MCF 10A (cell line): ENCODE data around the gene GVQW3. TPM values are rescaled to one million over a fixed set of nuclear protein-coding genes. Genes with fewer than 3 reads are reported as not detected.

Experiments used
- BruUV-seq: library from RNA; stranded (reverse); fragments of 400-500 nt; replicated peaks from 2 replicates; lab custom pipeline; 2021; lab: Mats Ljungman, UMichigan
- CTCF ChIA-PET: fragments of 300-600 bp; sonication (Branson Sonifier 250); formaldehyde crosslinking; extraction: SDS; loops from one replicate; lab custom pipeline; 2021; ENCODE audit warnings: antibody characterized with exemption, inconsistent platforms; lab: Yijun Ruan, JAX
- POLR2A ChIA-PET: fragments of 300-600, 350-650 bp; sonication (Branson Sonifier 250); formaldehyde crosslinking; extraction: SDS; loops from one replicate; lab custom pipeline; 2020; ENCODE audit warnings: antibody characterized with exemption, inconsistent platforms; lab: Yijun Ruan, JAX
- DNase-seq: peaks from one replicate; pipeline ENCODE4 v3.0.0-alpha.2; 2018; ENCODE audit not compliant: unreplicated experiment
- H3K27ac Mint-ChIP-seq: one replicate; pipeline ENCODE4 v1.8.0; 2022; ENCODE audit warnings: mild to moderate bottlenecking, low read depth, mixed read lengths; ENCODE audit not compliant: unreplicated experiment
- H3K27me3 Mint-ChIP-seq: one replicate; pipeline ENCODE4 v1.8.0; 2022; ENCODE audit warnings: mixed read lengths; ENCODE audit not compliant: insufficient read depth, unreplicated experiment
- H3K36me3 Mint-ChIP-seq: one replicate; pipeline ENCODE4 v1.8.0; 2022; ENCODE audit warnings: mild to moderate bottlenecking, moderate library complexity, mixed read lengths; ENCODE audit not compliant: insufficient read depth, unreplicated experiment
- H3K4me1 Mint-ChIP-seq: one replicate; pipeline ENCODE4 v1.8.0; 2022; ENCODE audit warnings: mixed read lengths; ENCODE audit not compliant: insufficient read depth, unreplicated experiment
- H3K4me3 Mint-ChIP-seq: one replicate; pipeline ENCODE4 v1.8.0; 2022; ENCODE audit warnings: mild to moderate bottlenecking, moderate library complexity, mixed read lengths; ENCODE audit not compliant: unreplicated experiment
- H3K9me3 Mint-ChIP-seq: one replicate; pipeline ENCODE4 v1.8.0; 2022; ENCODE audit warnings: mixed read lengths; ENCODE audit not compliant: unreplicated experiment
- intact Hi-C: fragments of 100-400 bp; cut with micrococcal nuclease; formaldehyde crosslinking; loops from 2 replicates; pipeline ENCODE4 v1.14.1; 2022
- total RNA-seq: library from RNA; stranded (reverse); gene quantifications from 2 replicates; pipeline ENCODE4 v1.2.3, GENCODE V29; 2022
- TF ChIP-seq, protein P1 (sequence below): fragments of 200-600 bp; IDR thresholded peaks from one replicate; pipeline ENCODE4 v1.8.0; 2022; ENCODE audit warnings: antibody characterized with exemption, mild to moderate bottlenecking; ENCODE audit not compliant: unreplicated experiment

GVQW3 gene
- total RNA-seq, 1 experiment from 2014 or later, result 1.5 TPM

DNA sequence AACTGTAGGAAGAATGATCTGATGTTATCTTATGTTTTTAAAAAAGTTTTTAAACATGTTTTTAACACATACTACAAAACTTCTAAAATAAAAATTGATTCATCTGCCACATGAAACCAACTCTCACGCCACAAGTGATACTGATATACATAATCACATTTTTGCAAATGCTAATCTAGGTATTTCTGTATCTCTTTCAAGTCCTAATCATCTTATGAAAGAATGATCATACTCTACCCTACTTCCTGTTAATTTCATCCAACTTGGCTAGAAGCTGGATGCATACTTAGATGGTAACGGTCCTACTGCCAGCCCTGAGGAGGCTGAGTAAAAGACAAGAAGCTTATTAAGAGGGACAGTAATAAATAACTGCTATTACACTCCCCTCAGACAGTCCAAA, 19.3 kb upstream of the GVQW3 start:
- Mint-ChIP-seq H3K4me1 (no peaks in the 10 kb centered on the region), H3K36me3 (peaks cover 33% of the 10 kb centered on the region), H3K4me3 (no peak overlapping the region), H3K9me3 (no peaks in the 10 kb centered on the region), H3K27ac (peak overlapping the region; percentile 49), H3K27me3 (no peaks in the 10 kb centered on the region)
- POLR2A ChIA-PET, result no interaction called here
- intact Hi-C loops, result no loop called here
- CTCF ChIA-PET, result interaction anchor here (1.5 kb wide), 1 partner anchor 154 kb away, joined by 6 read pairs; no protein-coding TSS in a partner anchor
- TF ChIP-seq, protein P1, sequence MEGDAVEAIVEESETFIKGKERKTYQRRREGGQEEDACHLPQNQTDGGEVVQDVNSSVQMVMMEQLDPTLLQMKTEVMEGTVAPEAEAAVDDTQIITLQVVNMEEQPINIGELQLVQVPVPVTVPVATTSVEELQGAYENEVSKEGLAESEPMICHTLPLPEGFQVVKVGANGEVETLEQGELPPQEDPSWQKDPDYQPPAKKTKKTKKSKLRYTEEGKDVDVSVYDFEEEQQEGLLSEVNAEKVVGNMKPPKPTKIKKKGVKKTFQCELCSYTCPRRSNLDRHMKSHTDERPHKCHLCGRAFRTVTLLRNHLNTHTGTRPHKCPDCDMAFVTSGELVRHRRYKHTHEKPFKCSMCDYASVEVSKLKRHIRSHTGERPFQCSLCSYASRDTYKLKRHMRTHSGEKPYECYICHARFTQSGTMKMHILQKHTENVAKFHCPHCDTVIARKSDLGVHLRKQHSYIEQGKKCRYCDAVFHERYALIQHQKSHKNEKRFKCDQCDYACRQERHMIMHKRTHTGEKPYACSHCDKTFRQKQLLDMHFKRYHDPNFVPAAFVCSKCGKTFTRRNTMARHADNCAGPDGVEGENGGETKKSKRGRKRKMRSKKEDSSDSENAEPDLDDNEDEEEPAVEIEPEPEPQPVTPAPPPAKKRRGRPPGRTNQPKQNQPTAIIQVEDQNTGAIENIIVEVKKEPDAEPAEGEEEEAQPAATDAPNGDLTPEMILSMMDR, result no peak
- no peak for DNase-seq
- BruUV-seq, result no TSS peak

DNA sequence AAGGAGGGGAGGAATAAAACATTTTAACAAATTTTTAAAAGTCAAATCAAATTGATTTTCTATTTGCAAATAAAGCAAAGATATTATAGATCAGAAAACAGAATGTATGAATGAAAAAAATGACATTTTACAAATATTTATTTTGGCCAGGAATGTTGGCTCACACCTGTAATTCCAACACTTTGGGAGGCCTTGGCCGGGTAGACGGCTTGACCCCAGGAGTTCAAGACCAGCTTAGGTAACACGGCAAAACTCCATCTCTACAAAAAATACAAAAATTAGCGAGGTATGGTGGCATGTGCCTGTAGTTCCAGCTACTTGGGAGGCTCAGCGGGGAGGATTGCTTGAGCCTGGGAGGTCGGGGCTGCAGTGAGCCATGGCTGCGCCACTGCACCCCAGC, 18.4 kb upstream of the GVQW3 start:
- BruUV-seq, result no TSS peak
- Mint-ChIP-seq H3K36me3 (peaks cover 33% of the 10 kb centered on the region), H3K27ac (no peak overlapping the region), H3K9me3 (no peaks in the 10 kb centered on the region), H3K4me3 (no peak overlapping the region), H3K4me1 (peaks cover 3% of the 10 kb centered on the region), H3K27me3 (no peaks in the 10 kb centered on the region)
- TF ChIP-seq, protein P1, result no peak
- ChIA-PET POLR2A (no interaction called here), CTCF (interaction anchor here (1.5 kb wide), 1 partner anchor 155 kb away, joined by 6 read pairs; no protein-coding TSS in a partner anchor)
- intact Hi-C loops, result no loop called here
- no peak for DNase-seq

- no peak for DNase-seq
- ChIA-PET POLR2A (interaction anchor here (1.0 to 1.2 kb wide), 2 partner anchors 9 to 24 kb away, joined by 3 to 4 read pairs; no protein-coding TSS in a partner anchor), CTCF (interaction anchor here (0.9 kb wide), 1 partner anchor 10 kb away, joined by 4 read pairs; no protein-coding TSS in a partner anchor)
- Mint-ChIP-seq H3K4me1 (peaks cover 17% of the 10 kb centered on the region), H3K27ac (no peak overlapping the region), H3K9me3 (no peaks in the 10 kb centered on the region), H3K4me3 (no peak overlapping the region), H3K36me3 (peaks cover 27% of the 10 kb centered on the region), H3K27me3 (no peaks in the 10 kb centered on the region)
- no TSS peak for BruUV-seq
- TF ChIP-seq, protein P1, result no peak
- intact Hi-C loops, result no loop called here
Measured at GRCh38 chr11:76365038-76365679, 16.0 kb upstream of the GVQW3 start.

DNA sequence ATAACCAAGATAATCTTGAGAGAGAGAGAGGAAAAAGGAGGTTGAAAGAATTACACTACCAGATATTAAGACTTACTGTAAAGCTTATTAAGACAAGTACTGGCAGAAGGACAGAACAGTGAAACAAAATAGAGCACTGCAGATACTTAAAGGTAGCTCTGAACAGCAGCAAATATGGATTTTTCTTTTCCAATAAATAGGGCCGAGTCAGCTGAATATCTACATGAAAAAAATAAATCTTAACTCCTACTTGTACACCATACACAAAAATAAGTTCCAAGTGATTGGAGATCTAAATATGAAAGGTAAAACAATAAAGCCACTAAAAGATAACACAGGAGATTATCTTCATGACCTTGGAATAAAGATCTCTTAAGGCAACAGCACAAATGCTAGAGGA, 12.6 kb upstream of the GVQW3 start:
- intact Hi-C loops, result no loop called here
- no peak overlapping the region for H3K4me3 Mint-ChIP-seq
- BruUV-seq, result no TSS peak

More for the DNA sequence above, 12.6 kb upstream of the GVQW3 start:
- no peak overlapping the region for H3K27ac Mint-ChIP-seq
- TF ChIP-seq, protein P1, result no peak
- ChIA-PET CTCF (no interaction called here), POLR2A (interaction anchor here (1.0 kb wide), 1 partner anchor 11 kb away, joined by 4 read pairs; no protein-coding TSS in a partner anchor)
- H3K27me3 Mint-ChIP-seq, result no peaks in the 10 kb centered on the region
- no peaks in the 10 kb centered on the region for H3K9me3 Mint-ChIP-seq
- H3K36me3 Mint-ChIP-seq, result peaks cover 23% of the 10 kb centered on the region
- peaks cover 29% of the 10 kb centered on the region for H3K4me1 Mint-ChIP-seq
- no peak for DNase-seq
